EL (cell line): ENCODE results near the gene LPCAT1.
"Not testable (repeated sequence)": the region's sequence is repeated elsewhere in the genome, so short reads cannot be mapped to it uniquely, and the experiment has no call there.

ENCODE experiments used
- DNase-seq: peaks from one replicate; pipeline ENCODE4 v3.0.0-alpha.2; 2016

Gene LPCAT1, protein sequence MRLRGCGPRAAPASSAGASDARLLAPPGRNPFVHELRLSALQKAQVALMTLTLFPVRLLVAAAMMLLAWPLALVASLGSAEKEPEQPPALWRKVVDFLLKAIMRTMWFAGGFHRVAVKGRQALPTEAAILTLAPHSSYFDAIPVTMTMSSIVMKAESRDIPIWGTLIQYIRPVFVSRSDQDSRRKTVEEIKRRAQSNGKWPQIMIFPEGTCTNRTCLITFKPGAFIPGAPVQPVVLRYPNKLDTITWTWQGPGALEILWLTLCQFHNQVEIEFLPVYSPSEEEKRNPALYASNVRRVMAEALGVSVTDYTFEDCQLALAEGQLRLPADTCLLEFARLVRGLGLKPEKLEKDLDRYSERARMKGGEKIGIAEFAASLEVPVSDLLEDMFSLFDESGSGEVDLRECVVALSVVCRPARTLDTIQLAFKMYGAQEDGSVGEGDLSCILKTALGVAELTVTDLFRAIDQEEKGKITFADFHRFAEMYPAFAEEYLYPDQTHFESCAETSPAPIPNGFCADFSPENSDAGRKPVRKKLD

GRCh38 chr5:1523793-1524480, at the start of gene LPCAT1:
Gene LPCAT1 (minus strand): TSS chr5:1523960. CDS start chr5:1523844, 116 bp downstream.
- DNase-seq = peak; percentile 74

GRCh38 chr5:1571875-1572274, 48.1 kb upstream of the LPCAT1 start:
- not testable (repeated sequence) for DNase-seq

GRCh38 chr5:1570975-1571374, 47.2 kb upstream of the LPCAT1 start:
- no peak for DNase-seq

DNA sequence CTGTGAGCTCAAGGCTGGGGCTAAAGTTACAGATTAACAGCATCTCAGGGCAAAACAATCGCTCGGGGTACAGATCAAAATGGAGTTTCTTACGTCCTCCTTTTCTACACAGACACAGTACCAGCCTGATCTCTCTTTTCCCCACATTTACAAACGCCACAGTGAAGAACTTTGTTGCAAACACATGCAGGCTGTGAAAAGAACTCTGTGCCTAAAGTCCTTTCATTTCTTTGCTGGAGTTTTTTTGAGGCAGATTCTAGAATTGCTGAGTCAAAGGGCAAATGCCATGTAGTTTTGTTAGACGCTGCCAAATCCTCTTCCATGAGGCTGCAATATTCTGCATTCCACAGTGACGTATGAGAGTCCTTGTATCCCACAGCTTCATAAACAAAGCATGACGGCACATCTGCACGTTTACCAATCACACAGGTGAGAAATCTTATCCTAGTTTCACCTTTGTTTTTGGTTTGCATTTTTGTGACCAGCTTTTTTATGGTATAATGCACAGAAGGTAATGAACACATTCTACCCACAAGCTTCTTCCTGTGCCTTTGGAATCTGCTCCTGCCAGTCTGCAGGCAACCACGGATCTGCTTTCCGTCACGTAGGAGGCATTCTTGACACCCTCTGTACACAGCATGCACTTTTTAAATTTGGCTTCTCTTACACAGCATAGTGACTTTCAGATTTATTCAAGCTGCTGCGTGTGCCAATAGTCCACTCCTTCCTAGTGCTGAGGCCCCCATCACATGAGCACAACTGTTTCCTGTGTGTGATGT, 44.6 kb upstream of the LPCAT1 start:
- peak; percentile 88 for DNase-seq

DNA sequence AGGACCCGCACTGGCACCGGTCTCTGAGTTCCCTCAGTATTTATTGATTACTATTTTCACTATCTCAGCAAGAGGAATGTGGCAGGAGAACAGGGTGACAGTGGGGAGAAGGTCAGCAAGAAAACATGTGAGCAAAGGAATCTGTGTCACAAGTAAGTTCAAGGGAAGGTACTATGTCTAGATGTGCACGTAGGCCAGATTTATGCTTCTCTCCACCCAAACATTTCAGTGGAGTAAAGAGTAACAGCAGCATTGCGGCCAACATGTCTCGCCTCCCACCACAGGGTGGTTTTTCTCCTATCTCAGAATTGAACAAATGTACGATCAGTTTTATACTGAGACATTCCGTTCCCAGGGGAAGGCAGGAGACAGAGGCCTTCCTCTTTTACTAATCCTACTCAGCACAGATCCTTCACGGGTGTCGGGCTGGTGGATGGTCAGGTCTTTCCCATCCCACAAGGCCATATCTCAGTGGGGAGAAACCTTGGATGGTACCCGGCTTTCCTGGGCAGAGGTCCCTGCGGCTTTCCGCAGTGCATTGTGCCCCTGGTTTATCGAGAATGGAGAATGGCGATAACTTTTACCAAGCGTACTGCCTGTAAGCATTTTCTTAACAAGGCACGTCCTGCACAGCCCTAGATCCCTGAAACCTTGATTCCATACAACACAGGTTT, 43.9 kb upstream of the LPCAT1 start:
- not testable (repeated sequence) for DNase-seq

GRCh38 chr5:1565737-1566734, 42.3 kb upstream of the LPCAT1 start:
- DNase-seq = no peak

GRCh38 chr5:1564824-1565736, 41.3 kb upstream of the LPCAT1 start:
- DNase-seq = no peak

DNA sequence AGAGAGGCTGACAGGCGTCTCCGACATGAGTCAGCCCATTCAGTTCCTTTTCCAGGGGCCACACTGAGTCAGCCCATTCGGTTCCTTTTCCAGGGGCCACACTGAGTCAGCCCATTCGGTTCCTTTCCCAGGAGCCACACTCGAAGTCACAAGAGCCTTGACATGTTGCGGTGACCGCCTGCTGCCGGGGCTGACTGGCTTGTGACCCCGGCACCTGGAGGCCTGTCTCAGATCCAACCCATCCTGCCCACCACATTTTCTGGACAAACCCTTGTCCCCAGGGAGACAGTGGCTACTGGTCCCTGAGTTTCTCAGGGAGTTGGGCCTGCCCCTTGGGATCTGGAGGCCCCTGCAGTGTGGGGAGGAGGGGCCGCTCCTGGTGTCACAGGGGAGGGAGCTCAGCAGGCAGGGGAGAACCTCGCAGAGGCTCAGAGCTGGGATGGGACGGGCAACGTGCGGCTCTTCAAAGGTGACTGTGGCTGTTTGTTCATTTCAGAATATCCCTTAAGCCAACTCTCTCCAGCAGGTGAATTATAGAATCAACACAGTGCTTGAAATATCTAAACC, 40.5 kb upstream of the LPCAT1 start:
- peak; percentile 77 for DNase-seq

GRCh38 chr5:1563617-1564181, 39.9 kb upstream of the LPCAT1 start:
- DNase-seq = no peak

- no peak for DNase-seq
These were observed 39.3 kb upstream of the LPCAT1 start for GRCh38 chr5:1563051-1563461.

DNA sequence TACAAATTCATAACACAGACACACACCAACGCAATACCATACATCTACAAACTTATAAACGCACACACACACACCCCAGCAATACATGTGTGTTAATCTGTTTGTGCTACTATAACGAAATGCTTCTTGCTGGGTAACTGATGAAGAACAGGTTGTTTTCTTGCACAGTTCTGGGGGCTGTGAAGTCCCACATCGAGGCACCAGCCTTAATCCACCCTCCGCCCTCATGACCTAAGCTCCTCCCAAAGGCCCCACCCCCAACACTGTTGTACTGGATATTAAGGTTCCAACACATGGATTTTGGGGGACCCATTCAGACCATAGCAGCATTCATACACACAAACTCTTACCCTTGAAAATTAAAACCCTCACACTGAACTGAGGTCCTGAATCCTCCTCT, 38.8 kb upstream of the LPCAT1 start:
- no peak for DNase-seq

GRCh38 chr5:1561402-1561929, 37.7 kb upstream of the LPCAT1 start:
- DNase-seq = no peak

GRCh38 chr5:1560499-1560898, 36.7 kb upstream of the LPCAT1 start:
- not testable (repeated sequence) for DNase-seq

DNA sequence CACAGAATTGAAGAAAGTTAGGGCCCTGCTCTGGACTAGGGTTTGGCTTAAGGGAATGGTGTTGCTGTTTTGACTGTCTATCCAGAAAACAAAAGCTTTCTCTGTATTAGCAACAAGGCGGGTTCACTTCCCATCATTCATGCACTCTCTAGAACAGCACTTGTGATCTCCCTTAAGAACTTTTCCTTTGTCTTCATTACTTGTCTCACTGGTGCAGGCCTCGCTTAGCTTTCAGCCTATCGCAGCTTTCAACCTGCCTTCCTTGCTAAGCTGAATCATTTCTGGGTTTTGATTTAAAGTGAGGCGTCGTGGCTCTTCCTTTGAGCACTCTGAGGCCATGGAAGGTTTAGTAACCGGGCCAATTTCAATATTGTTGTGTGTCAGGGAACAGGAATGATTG, 35.2 kb upstream of the LPCAT1 start:
- DNase-seq = no peak

DNA sequence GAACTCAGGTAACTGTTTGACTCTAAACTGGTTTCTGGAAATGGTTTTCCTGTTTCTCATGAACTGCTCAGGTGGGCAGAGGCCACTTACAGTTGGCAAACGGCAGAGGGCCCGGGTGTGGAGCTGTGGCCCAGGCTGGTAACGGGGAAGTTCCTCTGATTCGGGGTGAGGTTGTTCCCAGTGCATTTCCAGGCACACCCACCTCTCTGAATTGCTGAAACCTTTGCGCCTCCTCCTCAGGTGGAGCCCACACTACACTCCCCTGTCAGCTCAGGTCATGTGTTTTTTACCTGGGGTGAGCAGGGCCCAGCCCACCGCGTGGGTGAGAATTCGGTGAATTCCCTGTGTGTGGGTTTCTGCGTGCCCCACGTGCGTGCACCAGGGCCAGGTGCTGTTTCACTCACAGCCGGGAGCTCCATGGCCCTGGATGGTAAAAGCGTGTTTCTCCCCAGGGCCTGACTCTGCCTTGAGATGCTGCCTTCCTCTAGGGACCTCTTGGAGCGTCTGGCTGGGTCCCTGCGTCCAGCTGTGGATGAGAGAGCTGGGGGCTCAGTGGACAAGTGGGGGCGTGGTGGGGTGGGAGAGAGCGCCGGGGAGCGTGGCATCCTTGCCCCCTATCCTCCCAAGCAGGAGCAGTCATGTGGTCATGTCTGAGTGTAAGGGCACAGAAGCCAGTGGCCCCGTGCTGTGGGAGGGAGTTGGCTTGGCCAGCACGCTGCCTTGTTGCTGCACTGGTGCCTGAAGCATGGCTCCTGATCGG, 33.5 kb upstream of the LPCAT1 start:
- no peak for DNase-seq

- DNase-seq = no peak
These were observed 32.3 kb upstream of the LPCAT1 start for GRCh38 chr5:1555808-1556731.
